Omental fat pad (tissue), 4 donors: Measurements from ENCODE around the gene MBNL2. TPM values are rescaled to one million over a fixed set of nuclear protein-coding genes. Genes with fewer than 3 reads are reported as not detected.

Experiments
- ATAC-seq: fragments of 150-250 bp; one replicate; pipeline ENCODE4 v1.9.1; 2016; ENCODE audit warnings: mild to moderate bottlenecking, moderate library complexity; ENCODE audit not compliant: low FRiP score
- DNase-seq: peaks from one replicate; pipeline ENCODE4 v3.0.0-alpha.2; 2019; ENCODE audit warnings: low spot score
- CTCF ChIP-seq, 3 donors: fragments of 450-650 bp; IDR thresholded peaks; one replicate each; pipeline ENCODE4 v1.5.1; 2016 to 2017; ENCODE audit warnings: antibody characterized with exemption in 3 of 3, mild to moderate bottlenecking in 3 of 3, moderate library complexity in 2 of 3
- total RNA-seq, 4 donors: library from RNA; depleted of rRNA; stranded (reverse); fragments of >200 nt; gene quantifications; one replicate each; pipeline ENCODE4 v1.1.0, GENCODE V29; 2016

The MBNL2 gene
- total RNA-seq, 4 donors from 2014 or later = 105 to 132 (median 123) TPM

- TF ChIP-seq CTCF (IDR thresholded peaks at IDR 0.05) = no peak
- DNase-seq (no peak), ATAC-seq (peak; percentile 88)
Observed at GRCh38 chr13:97395447-97396136, 173.5 kb downstream of the MBNL2 start.

GRCh38 chr13:97397267-97397666, 175.1 kb downstream of the MBNL2 start:
- DNase-seq = no peak
- no peak for ATAC-seq
- TF ChIP-seq CTCF (IDR thresholded peaks at IDR 0.05) = no peak

- TF ChIP-seq CTCF (IDR thresholded peaks at IDR 0.05) = no peak
- ATAC-seq = no peak
- DNase-seq = no peak
Observed at GRCh38 chr13:97401421-97401820, 179.3 kb downstream of the MBNL2 start.

- ATAC-seq (no peak), DNase-seq (no peak)
- TF ChIP-seq CTCF (IDR thresholded peaks at IDR 0.05) = no peak
Observed at GRCh38 chr13:97403893-97404750, 182.0 kb downstream of the MBNL2 start.

GRCh38 chr13:97407540-97407939, 185.4 kb downstream of the MBNL2 start:
- no peak for TF ChIP-seq CTCF (IDR thresholded peaks at IDR 0.05)
- no peak for ATAC-seq

GRCh38 chr13:97408938-97409337, 186.8 kb downstream of the MBNL2 start:
- ATAC-seq (no peak), DNase-seq (no peak)

More at GRCh38 chr13:97407540-97407939, 185.4 kb downstream of the MBNL2 start:
- no peak for DNase-seq

More at GRCh38 chr13:97408938-97409337, 186.8 kb downstream of the MBNL2 start:
- TF ChIP-seq CTCF (IDR thresholded peaks at IDR 0.05) = no peak
